H9 (cell line): ENCODE measurements around the gene MYO5C. TPM values are rescaled to one million over a fixed set of nuclear protein-coding genes. Genes with fewer than 3 reads are reported as not detected.

ENCODE experiments used
- DNase-seq: peaks from one replicate; pipeline ENCODE4 v3.0.0-alpha.2; 2017
- H2AFZ ChIP-seq: one replicate; pipeline ENCODE4 v1.6.1; 2013; ENCODE audit warnings: mild to moderate bottlenecking, low read length, control low read depth, moderate library complexity
- H2AK5ac ChIP-seq: 2 replicates; pipeline ENCODE4 v1.6.1; 2013; ENCODE audit warnings: low read length, control low read depth, mixed read lengths; ENCODE audit not compliant: insufficient read length
- H2BK120ac ChIP-seq: one replicate; pipeline ENCODE4 v1.6.1; 2013; ENCODE audit warnings: low read depth, mild to moderate bottlenecking, low read length, control low read depth, inconsistent platforms; ENCODE audit not compliant: poor library complexity, severe bottlenecking
- H2BK12ac ChIP-seq: 2 replicates; pipeline ENCODE4 v1.6.1; 2013; ENCODE audit warnings: low read length, control low read depth, mixed read lengths, low read depth; ENCODE audit not compliant: insufficient read length
- H2BK15ac ChIP-seq: 2 replicates; pipeline ENCODE4 v1.6.1; 2013; ENCODE audit warnings: low read depth, low read length, control low read depth
- H2BK20ac ChIP-seq: one replicate; pipeline ENCODE4 v1.6.1; 2013; ENCODE audit warnings: low read depth, mild to moderate bottlenecking, low read length, control low read depth, inconsistent platforms; ENCODE audit not compliant: poor library complexity, severe bottlenecking
- H2BK5ac ChIP-seq: 2 replicates; pipeline ENCODE4 v1.6.1; 2013; ENCODE audit warnings: low read length, control low read depth, mixed read lengths; ENCODE audit not compliant: insufficient read length
- H3K14ac ChIP-seq: 2 replicates; pipeline ENCODE4 v1.6.1; 2013; ENCODE audit warnings: low read length, control low read depth; ENCODE audit not compliant: insufficient read depth
- H3K18ac ChIP-seq: 2 replicates; pipeline ENCODE4 v1.6.1; 2013; ENCODE audit warnings: low read depth, mild to moderate bottlenecking, mixed read lengths, low read length, control low read depth; ENCODE audit not compliant: insufficient read length
- H3K23ac ChIP-seq: 2 replicates; pipeline ENCODE4 v1.6.1; 2013; ENCODE audit warnings: low read length, control low read depth, mixed read lengths, low read depth; ENCODE audit not compliant: insufficient read length
- H3K23me2 ChIP-seq: 2 replicates; pipeline ENCODE4 v1.6.1; 2013; ENCODE audit warnings: low read depth, mild to moderate bottlenecking, mixed read lengths, low read length, control low read depth; ENCODE audit not compliant: insufficient read length, poor library complexity, severe bottlenecking
- H3K27ac ChIP-seq: 2 replicates; pipeline ENCODE4 v1.5.1; 2013; ENCODE audit warnings: low read length, control low read depth, mixed read lengths, low read depth; ENCODE audit not compliant: insufficient read length
- H3K27me3 ChIP-seq: 2 replicates; pipeline ENCODE4 v1.6.1; 2013; ENCODE audit warnings: low read length, control low read depth, inconsistent platforms; ENCODE audit not compliant: insufficient read depth
- H3K4ac ChIP-seq: 2 replicates; pipeline ENCODE4 v1.6.1; 2013; ENCODE audit warnings: low read depth, mild to moderate bottlenecking, control low read depth, inconsistent platforms, low read length, moderate library complexity
- H3K4me1 ChIP-seq: 2 replicates; pipeline ENCODE4 v1.6.1; 2013; ENCODE audit warnings: low read length, control low read depth, inconsistent platforms; ENCODE audit not compliant: insufficient read depth
- H3K4me2 ChIP-seq: 2 replicates; pipeline ENCODE4 v1.6.1; 2013; ENCODE audit warnings: low read length, control low read depth, mixed read lengths; ENCODE audit not compliant: insufficient read length, insufficient read depth
- H3K56ac ChIP-seq: 2 replicates; pipeline ENCODE4 v1.6.1; 2013; ENCODE audit warnings: low read depth, mild to moderate bottlenecking, mixed read lengths, low read length, control low read depth; ENCODE audit not compliant: insufficient read length
- H3K79me1 ChIP-seq: 2 replicates; pipeline ENCODE4 v1.6.1; 2013; ENCODE audit warnings: low read depth, mild to moderate bottlenecking, moderate library complexity, low read length, control low read depth, inconsistent platforms; ENCODE audit not compliant: insufficient read depth, poor library complexity, severe bottlenecking
- H3K79me2 ChIP-seq: 2 replicates; pipeline ENCODE4 v1.6.1; 2013; ENCODE audit warnings: low read length, control low read depth, inconsistent platforms; ENCODE audit not compliant: insufficient read depth
- H3K9ac ChIP-seq: 2 replicates; pipeline ENCODE4 v1.6.1; 2013; ENCODE audit warnings: low read length, control low read depth, mixed read lengths; ENCODE audit not compliant: insufficient read length; ENCODE audit errors: extremely low read depth
- H3K9me3 ChIP-seq: one replicate; pipeline ENCODE4 v1.6.1; 2013; ENCODE audit warnings: low read depth, low read length, inconsistent platforms; ENCODE audit not compliant: control insufficient read depth
- H3T11ph ChIP-seq: one replicate; pipeline ENCODE4 v1.6.1; 2013; ENCODE audit warnings: mild to moderate bottlenecking, low read length, control low read depth, inconsistent platforms
- H4K20me1 ChIP-seq: one replicate; pipeline ENCODE4 v1.6.1; 2013; ENCODE audit not compliant: control insufficient read depth, insufficient read length, insufficient read depth
- H4K5ac ChIP-seq: 2 replicates; pipeline ENCODE4 v1.6.1; 2013; ENCODE audit warnings: low read depth, mild to moderate bottlenecking, mixed read lengths, low read length, control low read depth; ENCODE audit not compliant: insufficient read length
- H4K8ac ChIP-seq: replicated peaks from 2 replicates; pipeline ENCODE4 v1.6.1; 2013; ENCODE audit warnings: low read length, control low read depth, mixed read lengths, low read depth; ENCODE audit not compliant: insufficient read length
- H4K91ac ChIP-seq: 2 replicates; pipeline ENCODE4 v1.6.1; 2013; ENCODE audit warnings: low read depth, mild to moderate bottlenecking, moderate library complexity, mixed read lengths, low read length, control low read depth; ENCODE audit not compliant: insufficient read length
- H3K27ac Mint-ChIP-seq, 3 experiments: 2 replicates in 2 of 3; 3 replicates in 1 of 3; pipeline ENCODE4 v1.8.0; 2020 to 2021; ENCODE audit warnings: mixed read lengths in 3 of 3, mild to moderate bottlenecking in 1 of 3, moderate library complexity in 1 of 3
- H3K27me3 Mint-ChIP-seq: 2 replicates; pipeline ENCODE4 v1.8.0; 2021; ENCODE audit warnings: low read depth, mild to moderate bottlenecking, moderate library complexity, mixed read lengths
- H3K36me3 Mint-ChIP-seq, 3 experiments: 2 replicates in 2 of 3; 3 replicates in 1 of 3; pipeline ENCODE4 v1.8.0; 2020 to 2021; ENCODE audit warnings: low read depth in 3 of 3, mixed read lengths in 3 of 3; ENCODE audit not compliant: insufficient read depth in 1 of 3
- H3K4me1 Mint-ChIP-seq, 2 experiments: 2 replicates each; pipeline ENCODE4 v1.8.0; 2020; ENCODE audit warnings: mixed read lengths in 2 of 2
- H3K4me3 Mint-ChIP-seq, 2 experiments: 2 replicates in 1 of 2; 3 replicates in 1 of 2; pipeline ENCODE4 v1.8.0; 2020 to 2021; ENCODE audit warnings: mild to moderate bottlenecking in 2 of 2, mixed read lengths in 2 of 2, moderate library complexity in 1 of 2
- H3K9me3 Mint-ChIP-seq, 2 experiments: 2 replicates in 1 of 2; 3 replicates in 1 of 2; pipeline ENCODE4 v1.8.0; 2020; ENCODE audit warnings: mild to moderate bottlenecking in 2 of 2, mixed read lengths in 2 of 2, moderate library complexity in 1 of 2
- CTCF ChIP-seq: fragments of 200-600 bp; sonication (generic); conservative IDR thresholded peaks from 3 replicates; pipeline ENCODE4 v1.8.0; 2021; ENCODE audit warnings: antibody characterized with exemption, mild to moderate bottlenecking
- WGBS: extraction: QIAGEN DNeasy Blood & Tissue Kit; methylation state at CpG from one replicate; pipeline ENCODE4 v1.1.7; 2013; ENCODE audit warnings: missing lambda C conversion rate, low lambda C conversion rate, mixed read lengths; ENCODE audit not compliant: insufficient read length; ENCODE audit errors: extremely low coverage; 5-methylcytosine and 5-hydroxymethylcytosine counted together
- total RNA-seq: library from RNA; stranded (reverse); gene quantifications from 2 replicates; pipeline ENCODE4 v1.2.1, GENCODE V29; 2021

Gene MYO5C
- total RNA-seq, 1 experiment from 2014 or later: 22.2 TPM

- no peaks in the 10 kb centered on the region for H4K20me1 ChIP-seq
- H3K79me2 ChIP-seq: no peaks in the 10 kb centered on the region
- no peak overlapping the region for H4K8ac ChIP-seq
- peaks cover 13 to 80% (median 72%) of the 10 kb centered on the region in 3 experiments; a peak in 6 of 7 replicates for H3K36me3 Mint-ChIP-seq
- H3K79me1 ChIP-seq: no peaks in the 10 kb centered on the region
- no peaks in the 10 kb centered on the region; a peak in 1 of 5 replicates for H3K9me3 Mint-ChIP-seq
- no peaks in the 10 kb centered on the region for H3K27me3 ChIP-seq
- H2AK5ac ChIP-seq: no peak overlapping the region
- no peaks in the 10 kb centered on the region for H3K9me3 ChIP-seq
- H3K23me2 ChIP-seq: no peaks in the 10 kb centered on the region
- TF ChIP-seq CTCF: no peak
- DNase-seq: no peak
- H3T11ph ChIP-seq: no peak overlapping the region
- no peaks in the 10 kb centered on the region for H3K4me1 Mint-ChIP-seq
- H3K56ac ChIP-seq: no peak overlapping the region
- H2AFZ ChIP-seq: no peak overlapping the region
- WGBS: no CpG with 5 or more reads among the region's 3 CpGs
- H3K27ac ChIP-seq: no peak overlapping the region
- H4K91ac ChIP-seq: no peak overlapping the region
- H3K4me2 ChIP-seq: no peak overlapping the region
- H3K4me3 Mint-ChIP-seq: no peak overlapping the region
- H3K27me3 Mint-ChIP-seq: no peaks in the 10 kb centered on the region
- no peak overlapping the region for H2BK20ac ChIP-seq
- H3K18ac ChIP-seq: no peak overlapping the region
- no peak overlapping the region for H2BK5ac ChIP-seq
- H3K14ac ChIP-seq: no peak overlapping the region
- no peaks in the 10 kb centered on the region for H3K4me1 ChIP-seq
- H3K23ac ChIP-seq: no peak overlapping the region
- H2BK15ac ChIP-seq: no peak overlapping the region
- no peak overlapping the region for H3K9ac ChIP-seq
- H2BK12ac ChIP-seq: no peak overlapping the region
- no peak overlapping the region for H3K4ac ChIP-seq
- H3K27ac Mint-ChIP-seq: no peak overlapping the region; a peak in 1 of 7 replicates
- H4K5ac ChIP-seq: no peak overlapping the region
- no peak overlapping the region for H2BK120ac ChIP-seq
These were observed 57.5 kb downstream of the MYO5C start for GRCh38 chr15:52238149-52238548.
